Retina (tissue), 1 donor: Measurements from ENCODE around the gene FZD8.

Experiments
- DNase-seq: peaks from one replicate; pipeline ENCODE4 v3.0.0-alpha.2; 2016

FZD8 gene

DNA sequence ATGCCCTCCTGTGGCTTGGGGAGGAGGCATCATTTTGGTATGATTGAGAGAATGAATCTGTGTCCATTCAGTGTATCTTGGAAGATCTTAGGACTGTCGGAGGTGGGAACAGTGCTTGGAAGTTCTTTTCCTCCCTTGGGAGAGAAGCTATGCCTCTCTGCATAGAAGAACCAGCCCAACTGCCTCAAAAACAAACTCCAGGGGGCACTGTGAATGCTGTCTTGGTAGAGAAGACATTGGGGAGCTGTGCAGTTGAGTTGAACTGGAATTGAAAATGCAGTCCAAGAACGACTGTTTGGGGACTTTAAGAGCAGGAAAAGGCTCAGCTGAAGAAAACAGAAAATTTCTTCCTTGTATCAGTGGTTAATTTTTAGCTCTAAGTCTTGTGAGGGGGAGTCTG, 41.9 kb downstream of the FZD8 start:
- DNase-seq: no peak

DNA sequence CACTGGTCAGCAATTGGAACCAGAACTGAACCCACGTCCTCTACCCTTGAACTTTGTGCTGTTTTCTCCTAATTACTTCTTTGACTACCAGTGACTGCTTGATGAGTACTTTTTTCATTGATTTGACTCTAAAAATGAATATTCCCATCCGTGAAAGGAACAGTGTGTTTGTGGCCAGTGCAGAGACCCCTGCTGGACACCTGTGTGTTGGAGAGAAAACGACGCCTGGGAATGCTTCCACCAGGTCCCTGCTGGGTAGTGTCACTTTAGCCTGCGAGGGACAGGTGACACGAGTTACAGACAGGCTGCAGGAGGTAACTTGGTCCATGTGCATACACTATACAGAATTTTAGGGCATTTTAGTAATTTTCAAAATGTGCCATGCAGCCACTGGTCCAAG, 43.7 kb downstream of the FZD8 start:
- no peak for DNase-seq

DNA sequence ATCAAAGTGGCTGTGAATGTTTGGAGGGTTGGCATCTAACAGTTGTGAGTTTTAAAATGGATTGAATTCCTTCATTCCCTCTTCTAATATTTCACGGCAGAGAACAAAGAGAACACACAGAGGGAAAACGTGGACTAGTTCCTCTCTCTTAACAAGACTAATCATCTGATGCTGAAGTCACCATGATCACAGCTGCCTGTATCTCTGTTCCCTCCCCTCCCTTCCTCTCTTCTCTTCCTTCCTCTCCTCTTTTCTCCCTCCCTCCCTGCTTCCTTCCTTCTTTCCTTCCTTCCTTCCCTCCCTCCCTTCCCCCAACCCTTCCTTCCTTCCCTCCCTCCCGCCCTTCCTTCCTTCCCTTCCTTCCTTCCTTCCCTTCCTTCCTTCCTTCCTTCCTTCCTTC, 47.0 kb downstream of the FZD8 start:
- DNase-seq: no peak

DNA sequence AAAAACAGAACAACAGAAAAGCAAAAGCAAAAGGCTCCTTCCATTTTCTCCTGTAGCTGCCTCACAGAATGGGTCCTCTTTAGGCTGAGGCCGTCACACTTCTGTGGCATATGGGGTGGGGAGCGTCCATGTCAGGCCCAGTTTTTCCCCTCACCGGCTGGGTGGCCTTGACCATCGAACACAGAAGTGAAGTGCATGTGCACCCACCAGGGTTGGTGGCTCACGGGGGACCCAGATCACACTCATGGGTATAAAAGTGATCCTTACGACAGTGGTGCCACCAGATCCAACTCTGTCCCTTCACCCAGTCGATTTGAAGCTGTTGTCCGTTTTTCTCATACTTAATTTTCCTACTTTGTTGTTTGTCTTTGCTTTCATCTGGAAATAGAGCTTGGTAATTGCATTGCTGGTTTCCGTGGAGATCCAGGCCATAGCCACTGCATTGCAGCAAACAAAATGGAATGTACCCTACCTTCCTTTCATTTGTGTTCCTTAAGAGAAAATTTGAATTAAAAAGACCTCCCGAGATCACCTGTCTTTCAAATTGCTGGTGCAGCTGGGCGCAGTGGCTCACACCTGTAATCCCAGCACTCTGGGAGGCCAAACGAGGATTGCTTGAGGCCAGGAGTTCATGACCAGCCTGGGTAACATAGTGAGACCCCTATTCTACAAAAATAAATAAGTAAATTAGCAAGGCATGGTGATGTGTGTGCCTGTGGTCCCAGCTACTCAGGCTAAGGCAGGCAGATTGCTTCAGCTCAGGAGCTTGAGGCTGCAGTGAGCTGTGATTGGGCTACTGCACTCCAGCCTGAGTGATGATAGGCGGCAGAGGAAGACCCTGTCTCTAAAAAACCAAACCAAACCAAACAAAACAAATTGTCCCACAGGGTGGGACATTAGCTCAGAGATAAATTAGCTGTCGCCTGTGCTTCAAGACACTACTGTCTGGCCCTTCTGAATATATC, 47.7 kb downstream of the FZD8 start:
- no peak for DNase-seq

DNA sequence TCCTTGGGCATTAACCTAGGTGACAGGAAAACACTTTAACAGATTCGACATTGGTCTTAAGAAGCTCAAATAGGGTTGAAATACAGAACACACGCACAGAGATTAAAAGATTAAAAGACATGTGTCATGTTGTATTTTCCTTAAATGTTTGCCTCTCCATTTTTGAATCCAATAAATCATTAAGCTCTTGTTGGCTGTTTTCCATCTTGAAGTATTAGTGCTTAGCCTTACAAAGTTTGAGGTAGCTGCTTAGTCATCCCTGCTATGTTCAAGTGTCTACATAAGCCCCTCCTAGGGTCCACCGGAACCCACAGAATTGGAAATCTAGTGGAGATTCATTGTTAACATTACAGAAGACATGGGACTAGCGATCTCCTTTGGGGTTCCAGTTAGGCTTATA, 49.7 kb downstream of the FZD8 start:
- DNase-seq: no peak

DNA sequence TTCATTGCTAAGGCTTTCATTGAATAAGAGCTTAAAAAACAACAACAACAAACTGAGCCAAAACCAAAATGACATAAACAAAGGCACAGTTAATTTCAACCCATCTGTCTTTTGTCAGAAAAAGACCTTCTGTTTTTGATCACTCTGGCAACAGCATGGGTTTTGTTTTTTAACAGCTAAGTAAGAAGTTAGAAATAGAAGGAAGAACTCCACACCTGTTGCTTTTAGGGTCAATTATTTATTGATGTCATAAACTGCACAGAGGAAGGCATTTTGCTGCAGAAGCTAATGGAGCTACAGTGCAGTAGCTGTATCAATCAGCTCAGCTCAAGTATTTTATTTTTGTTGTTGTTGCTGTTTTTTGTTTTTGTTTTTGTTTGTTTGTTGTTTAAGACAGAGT, 53.3 kb downstream of the FZD8 start:
- DNase-seq: no peak
